HepG2 (cell line): ENCODE data around the gene OAT. TPM values are rescaled to one million over a fixed set of nuclear protein-coding genes. Genes with fewer than 3 reads are reported as not detected.

Experiments used
- ATAC-seq: fragments of 200-7000 bp; cut with Tn5 transposase; 3 replicates; pipeline ENCODE4 v1.9.1; 2020; ENCODE audit warnings: mild to moderate bottlenecking, moderate library complexity
- BruUV-seq: library from RNA; stranded (reverse); fragments of 400-500 nt; replicated peaks from 2 replicates; lab custom pipeline; 2021; lab: Mats Ljungman, UMichigan
- CTCF ChIA-PET: fragments of 300-600 bp; formaldehyde crosslinking; extraction: SDS; loops from one replicate; lab custom pipeline; 2021; ENCODE audit warnings: low total read pairs, inconsistent platforms, low intra/inter-chr PET ratio; lab: Yijun Ruan, JAX
- POLR2A ChIA-PET: fragments of 350-600 bp; sonication (Branson Sonifier 250); formaldehyde crosslinking; loops from one replicate; lab custom pipeline; 2020; ENCODE audit warnings: antibody characterized with exemption, inconsistent platforms; lab: Yijun Ruan, JAX
- DNase-seq: peaks from one replicate; pipeline ENCODE4 v3.0.0-alpha.2; 2015; ENCODE audit warnings: low spot score
- FAIRE-seq: peaks from 3 replicates; lab custom pipeline; 2011; peaks lifted over from hg19 to GRCh38; lab: Jason Lieb, UNC
- H2AFZ ChIP-seq: one replicate; pipeline ENCODE4 v1.6.1; 2011; ENCODE audit warnings: low read length, inconsistent platforms
- H3K27ac ChIP-seq: fragments of 300-600 bp; 3 replicates; pipeline ENCODE4 v1.8.0; 2011; ENCODE audit warnings: mixed run types, mild to moderate bottlenecking, mixed read lengths, low read length, inconsistent platforms; ENCODE audit not compliant: insufficient read depth; ENCODE audit errors: extremely low read length
- H3K27me3 ChIP-seq, 2 experiments: fragments of 200-600 bp in 1 of 2; 2 replicates in 1 of 2; 3 replicates in 1 of 2; pipeline versions ENCODE4 v1.6.0 to v1.8.0; 2011; ENCODE audit warnings: low read length in 2 of 2, mild to moderate bottlenecking in 2 of 2, moderate library complexity in 2 of 2, inconsistent platforms in 1 of 2; ENCODE audit not compliant: insufficient read depth in 2 of 2, control insufficient read depth in 1 of 2
- H3K36me3 ChIP-seq, 2 experiments: fragments of 200-600 bp in 1 of 2; replicated peaks in 1 of 2; 2 replicates in 1 of 2; 3 replicates in 1 of 2; pipeline versions ENCODE4 v1.5.1 to v1.8.0; 2011; ENCODE audit warnings: low read length in 2 of 2, inconsistent platforms in 1 of 2; ENCODE audit not compliant: insufficient read depth in 2 of 2, control insufficient read depth in 1 of 2
- H3K4me1 ChIP-seq: 2 replicates; pipeline ENCODE4 v1.5.1; 2012; ENCODE audit warnings: low read length, inconsistent platforms; ENCODE audit not compliant: insufficient read depth
- H3K4me2 ChIP-seq: 2 replicates; pipeline ENCODE4 v1.6.0; 2011; ENCODE audit warnings: low read depth, low read length, inconsistent platforms
- H3K4me3 ChIP-seq, 3 experiments: fragments of 200-600 bp in 1 of 3; sonication (generic), shearing (Covaris generic) in 1 of 3; replicated peaks in 1 of 3; 2 replicates each; pipeline ENCODE4 v1.5.1; 2011 to 2016; ENCODE audit warnings: low read length in 3 of 3, inconsistent platforms in 2 of 3, low read depth in 2 of 3, mild to moderate bottlenecking in 2 of 3, control low read depth in 1 of 3, mixed read lengths in 1 of 3; ENCODE audit not compliant: insufficient read depth in 1 of 3
- H3K79me2 ChIP-seq: one replicate; pipeline ENCODE4 v1.6.1; 2011; ENCODE audit warnings: low read length, inconsistent platforms; ENCODE audit not compliant: insufficient read depth
- H3K9ac ChIP-seq: 2 replicates; pipeline ENCODE4 v1.6.0; 2011; ENCODE audit warnings: mild to moderate bottlenecking, low read depth, low read length, inconsistent platforms; ENCODE audit not compliant: insufficient read depth
- H3K9me3 ChIP-seq: 2 replicates; pipeline ENCODE4 v1.5.1; 2012; ENCODE audit warnings: mild to moderate bottlenecking, low read length
- H4K20me1 ChIP-seq: 2 replicates; pipeline ENCODE4 v1.6.0; 2011; ENCODE audit warnings: inconsistent platforms, mild to moderate bottlenecking, low read length, moderate library complexity; ENCODE audit not compliant: insufficient read depth
- KIAA2018 ChIP-seq: sonication (generic); formaldehyde crosslinking; IDR thresholded peaks from 2 replicates; pipeline ENCODE4 v1.5.0; 2020; ENCODE audit warnings: mild to moderate bottlenecking, missing genetic modification reagents, borderline replicate concordance
- RFX3 ChIP-seq: IDR thresholded peaks from 2 replicates; pipeline ENCODE4 v1.6.1; 2016; ENCODE audit warnings: missing biosample characterization, missing genetic modification reagents
- TEF ChIP-seq: sonication (generic); formaldehyde crosslinking; IDR thresholded peaks from 2 replicates; pipeline ENCODE4 v1.5.0; 2020; ENCODE audit warnings: missing genetic modification reagents
- ZBTB26 ChIP-seq: IDR thresholded peaks from 2 replicates; pipeline ENCODE4 v1.6.1; 2016; ENCODE audit warnings: missing compliant biosample characterization, missing genetic modification reagents, borderline replicate concordance
- ZNF512 ChIP-seq: sonication (generic); formaldehyde crosslinking; IDR thresholded peaks from 2 replicates; pipeline ENCODE4 v1.4.0; 2020; ENCODE audit warnings: mild to moderate bottlenecking, missing genetic modification reagents
- WGBS: methylation state at CpG from one replicate; pipeline ENCODE4 v1.1.6; 2017; ENCODE audit warnings: low lambda C conversion rate; 5-methylcytosine and 5-hydroxymethylcytosine counted together
- in situ Hi-C: cut with HindIII; loops from 2 replicates; pipeline ENCODE4 v1.10.0; 2017; ENCODE audit warnings: low pct_unique_long_range_greater_than_20kb; ENCODE audit not compliant: extremely low pct_ligation_motif_present
- intact Hi-C: fragments of 100-400 bp; cut with micrococcal nuclease; formaldehyde crosslinking; loops from one replicate; pipeline ENCODE4 v1.10.0; 2022; ENCODE audit not compliant: unreplicated experiment
- polyA plus RNA-seq, 8 experiments: library from polyadenylated mRNA; depleted of rRNA in 3 of 8; stranded (reverse) in 7 of 8; unstranded in 1 of 8; fragments of >200 nt; fragmentation: Illumina TruSeq in 4 of 8; extraction: Trizol in 4 of 8; gene quantifications; 2 replicates each; pipeline versions ENCODE4 v1.2.1 to v1.2.3, GENCODE V29; 2011 to 2016; ENCODE audit warnings: low read depth in 4 of 8, missing spikeins in 1 of 8, mixed read lengths in 1 of 8; ENCODE audit not compliant: insufficient read depth in 1 of 8
- total RNA-seq, 5 experiments: library from RNA; depleted of rRNA; stranded (reverse); fragments of >200 nt; fragmentation: Illumina TruSeq; extraction: Trizol; gene quantifications; 2 replicates each; pipeline ENCODE4 v1.2.3, GENCODE V29; 2016; ENCODE audit warnings: low read depth in 1 of 5

The OAT gene
- total and polyA plus RNA-seq, 2 of the 13 experiments (the other 11 are each of a cell fraction or from before 2014, with no cell fraction given), result 87.8 to 96.7 TPM

GRCh38 chr10:124429576-124429975 lies 10.9 kb upstream of the OAT start (continued):
- TF ChIP-seq KIAA2018 (CRISPR knock-in tag) (no peak), TEF (no peak)
- TF ChIP-seq, all 625 proteins: peak for 0

GRCh38 chr10:124428207-124428777 lies 9.6 kb upstream of the OAT start:
- Histone ChIP-seq H3K27ac (no peak overlapping the region), H3K4me1 (peaks cover 9% of the 10 kb centered on the region), H3K9ac (no peak overlapping the region), H3K36me3 (no peaks in the 10 kb centered on the region), H3K27me3 (peaks cover 0 to 21% of the 10 kb centered on the region in 2 experiments; a peak in 2 of 5 replicates), H3K79me2 (no peaks in the 10 kb centered on the region), H3K4me3 (no peak overlapping the region), H3K9me3 (no peaks in the 10 kb centered on the region), H2AFZ (no peak overlapping the region), H3K4me2 (no peak overlapping the region), H4K20me1 (no peaks in the 10 kb centered on the region)
- no peak for TF ChIP-seq RFX3 (CRISPR knock-in tag)
- TF ChIP-seq ZBTB26, result no peak
- TF ChIP-seq ZNF512 (CRISPR knock-in tag), result no peak
- no peak for FAIRE-seq
- ChIA-PET CTCF (no interaction called here), POLR2A (interaction anchor here (3.8 kb wide), 1 partner anchor 9 kb away, joined by 9 read pairs; the partner anchor contains the start of gene OAT)
- no peak for ATAC-seq
- BruUV-seq, result no TSS peak
- 41% methylated on average over 3 of the region's 3 CpGs for WGBS
- DNase-seq, result no peak
- intact Hi-C loops, result no loop called here
- in situ Hi-C loops, result no loop called here
